DMS153 (cell line): ENCODE data around the gene LMTK3.
A peak's percentile ranks its signal among the peaks of the same experiment; 100 is the strongest.

ENCODE experiments used
- DNase-seq: peaks from one replicate; lab custom pipeline; 2025; lab: John Stamatoyannopoulos, UW

The LMTK3 gene

DNA sequence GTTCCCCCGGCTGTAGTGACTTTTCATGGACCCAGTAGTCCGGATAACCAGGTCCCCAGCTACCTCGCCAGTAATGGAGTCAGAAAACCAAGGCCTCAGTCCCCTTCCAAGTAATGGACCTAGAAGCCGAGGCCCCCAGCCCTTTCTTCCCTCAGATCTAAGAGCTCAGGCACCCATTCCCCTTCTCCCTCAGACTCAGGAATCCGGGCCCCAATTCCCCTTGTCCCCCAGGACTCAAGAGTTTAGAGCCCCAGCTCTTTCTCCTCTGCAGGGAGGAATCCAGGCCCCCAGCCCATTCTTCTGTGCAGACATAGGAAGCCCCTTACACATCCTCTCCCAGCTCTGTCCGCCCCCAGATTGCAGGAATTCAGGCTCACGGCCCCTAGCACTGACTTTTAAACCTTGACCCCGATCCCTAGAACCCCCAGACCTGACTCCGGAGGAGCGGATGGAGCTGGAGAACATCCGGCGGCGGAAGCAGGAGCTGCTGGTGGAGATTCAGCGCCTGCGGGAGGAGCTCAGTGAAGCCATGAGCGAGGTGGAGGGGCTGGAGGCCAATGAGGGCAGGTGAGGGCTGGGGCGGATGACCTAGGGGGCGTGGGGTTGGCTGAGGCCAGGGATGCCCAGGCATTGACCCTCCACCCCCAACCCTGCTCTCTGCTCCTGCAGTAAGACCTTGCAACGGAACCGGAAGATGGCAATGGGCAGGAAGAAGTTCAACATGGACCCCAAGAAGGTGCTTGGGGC lies 41.5 kb downstream of the LMTK3 start:
- no peak for DNase-seq

DNA sequence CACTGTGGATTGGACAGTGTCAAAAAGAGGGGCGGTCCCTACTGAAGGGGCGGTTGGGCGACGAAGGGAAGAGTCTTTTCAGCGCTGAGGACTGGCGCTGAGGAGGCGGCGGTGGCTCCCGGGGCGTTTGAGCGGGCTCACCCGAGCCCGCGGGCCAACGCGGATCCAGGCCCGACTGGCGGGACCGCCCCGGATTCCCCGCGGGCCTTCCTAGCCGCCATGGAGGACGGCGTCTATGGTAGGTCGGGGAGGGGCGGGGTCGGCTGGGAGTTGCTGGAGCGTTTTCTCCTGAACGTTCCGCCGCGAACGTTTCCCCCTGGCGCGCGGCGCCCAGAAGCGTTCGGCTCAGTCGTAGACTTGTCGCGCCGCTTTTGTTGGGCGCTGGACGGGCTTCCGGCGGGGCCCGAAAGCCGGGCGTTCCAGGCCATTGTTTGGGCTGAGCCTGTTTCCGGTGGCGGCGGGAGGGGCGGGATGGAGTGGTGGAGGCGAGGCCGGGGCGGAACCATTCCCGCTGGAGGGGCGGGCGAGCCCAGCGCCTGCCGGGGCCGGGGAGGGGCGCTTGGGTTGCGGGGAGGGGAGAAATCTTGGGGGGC lies 42.2 kb downstream of the LMTK3 start, which contains the start of gene CYTH2:
CYTH2 (plus strand) TSS at position 81 of the 593 bp plus-strand sequence; CDS start at position 220, 139 bp downstream.
- DNase-seq, result peak; percentile 34

DNA sequence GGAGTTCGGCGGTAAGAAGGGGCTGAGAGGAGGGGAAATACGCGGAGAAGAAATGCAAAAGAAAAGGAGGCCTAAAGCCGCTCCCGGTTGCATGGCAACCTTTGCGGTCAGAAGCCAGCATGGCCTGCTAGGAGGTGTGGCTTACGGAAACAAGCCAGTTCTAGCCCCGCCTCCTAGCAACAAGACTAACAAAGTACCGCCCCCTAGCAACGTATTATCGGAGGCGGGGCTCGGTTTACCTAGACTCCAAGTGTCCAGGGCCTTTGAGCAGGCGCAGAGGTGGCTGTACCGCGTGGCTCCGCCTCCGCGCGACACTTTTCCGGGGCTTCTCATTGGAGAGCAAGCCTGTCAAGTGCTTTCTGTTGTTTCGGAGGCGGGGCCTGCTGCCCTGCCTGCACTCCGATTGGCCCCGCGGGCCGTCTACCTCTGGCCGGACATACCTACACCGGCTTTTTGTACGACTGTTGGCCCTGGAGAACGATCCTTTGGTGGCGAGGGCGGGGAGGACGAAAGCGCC lies 42.8 kb downstream of the LMTK3 start:
- peak; percentile 100 for DNase-seq

DNA sequence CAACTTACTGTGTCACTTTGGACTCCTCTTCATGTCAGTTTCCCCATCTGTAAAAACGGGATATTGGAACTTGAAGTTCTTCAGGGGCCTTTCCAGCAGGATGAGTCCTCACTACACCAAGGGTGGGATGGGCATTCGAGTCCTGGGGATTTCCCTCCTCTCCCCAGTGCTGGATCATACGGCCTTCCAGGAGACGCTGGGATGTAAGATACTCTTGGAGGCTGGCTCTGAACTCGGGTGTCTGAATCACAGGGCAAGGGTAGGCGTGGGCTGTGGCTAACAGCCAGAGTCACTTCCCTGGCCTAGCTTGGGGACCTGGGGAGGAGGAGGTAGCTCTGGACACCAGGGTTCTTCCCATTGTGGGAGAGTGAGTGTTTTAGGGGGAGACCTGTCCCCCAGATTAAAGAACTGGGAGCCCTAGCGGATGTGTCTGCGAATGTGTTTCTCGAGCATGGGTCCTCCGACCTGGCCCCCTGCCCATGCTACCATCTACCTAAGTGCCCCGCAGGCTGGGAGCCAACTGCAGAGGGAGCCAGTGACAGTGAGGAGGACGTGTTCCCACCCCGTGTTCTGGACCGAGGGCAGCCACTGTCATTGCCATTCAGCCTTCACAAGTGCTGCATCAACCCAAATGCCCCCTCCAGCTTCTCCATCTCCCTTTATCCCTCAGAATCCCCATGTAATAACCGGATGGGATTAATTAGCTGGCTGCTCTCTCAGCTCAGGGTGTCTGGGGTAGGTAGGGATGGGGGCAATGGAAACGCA lies 44.9 kb downstream of the LMTK3 start:
- DNase-seq, result no peak

DNA sequence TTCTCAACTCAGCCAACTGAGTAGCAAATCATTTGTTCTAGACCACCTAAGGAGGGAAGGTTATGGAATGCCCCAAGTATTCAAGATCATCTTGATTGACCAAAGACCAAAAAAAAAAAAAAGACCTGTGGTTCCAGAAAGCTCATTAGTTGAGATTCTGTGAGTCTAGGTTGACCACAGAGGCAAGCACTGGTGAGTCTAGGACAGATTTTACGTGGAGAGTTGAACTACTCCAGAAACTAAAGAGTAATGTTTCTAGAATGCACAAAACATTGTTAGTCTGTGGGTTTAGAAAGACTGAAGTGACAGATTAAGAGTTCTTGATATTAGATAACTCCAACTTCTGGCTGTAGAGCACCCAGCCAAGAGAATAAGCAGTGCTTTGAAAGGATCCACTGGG lies 46.4 kb downstream of the LMTK3 start:
- no peak for DNase-seq

DNA sequence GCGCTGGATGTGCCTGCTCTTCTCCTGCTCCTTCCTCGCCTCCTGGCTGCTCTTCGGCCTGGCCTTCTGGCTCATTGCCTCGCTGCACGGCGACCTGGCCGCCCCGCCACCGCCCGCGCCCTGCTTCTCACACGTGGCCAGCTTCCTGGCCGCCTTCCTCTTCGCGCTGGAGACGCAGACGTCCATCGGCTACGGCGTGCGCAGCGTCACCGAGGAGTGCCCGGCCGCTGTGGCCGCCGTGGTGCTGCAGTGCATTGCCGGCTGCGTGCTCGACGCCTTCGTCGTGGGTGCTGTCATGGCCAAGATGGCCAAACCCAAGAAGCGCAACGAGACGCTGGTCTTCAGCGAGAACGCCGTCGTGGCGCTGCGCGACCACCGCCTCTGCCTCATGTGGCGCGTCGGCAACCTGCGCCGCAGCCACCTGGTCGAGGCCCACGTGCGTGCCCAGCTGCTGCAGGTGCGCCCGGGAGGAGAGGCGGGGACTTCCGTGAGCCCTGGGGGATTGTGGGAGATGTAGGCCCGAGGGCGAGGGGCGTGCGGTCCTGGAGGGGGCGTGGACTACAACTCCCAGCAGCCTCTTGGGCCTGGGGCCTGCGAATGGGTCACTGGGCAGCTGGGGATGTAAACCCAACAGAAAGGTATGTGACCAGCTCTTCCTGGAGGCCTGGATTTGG lies 49.5 kb downstream of the LMTK3 start:
- DNase-seq, result no peak

DNA sequence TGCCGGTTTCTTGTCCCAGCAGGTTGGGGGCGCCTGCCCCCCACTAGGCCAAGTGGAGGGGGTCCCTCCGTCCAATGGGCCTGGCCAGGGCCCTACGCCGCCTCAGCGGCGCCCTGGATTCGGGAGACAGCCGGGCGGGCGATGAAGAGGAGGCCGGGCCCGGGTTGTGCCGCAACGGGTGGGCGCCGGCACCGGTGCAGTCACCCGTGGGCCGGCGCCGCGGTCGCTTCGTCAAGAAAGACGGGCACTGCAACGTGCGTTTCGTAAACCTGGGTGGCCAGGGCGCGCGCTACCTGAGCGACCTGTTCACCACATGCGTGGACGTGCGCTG lies 50.0 kb downstream of the LMTK3 start:
- DNase-seq, result no peak

DNA sequence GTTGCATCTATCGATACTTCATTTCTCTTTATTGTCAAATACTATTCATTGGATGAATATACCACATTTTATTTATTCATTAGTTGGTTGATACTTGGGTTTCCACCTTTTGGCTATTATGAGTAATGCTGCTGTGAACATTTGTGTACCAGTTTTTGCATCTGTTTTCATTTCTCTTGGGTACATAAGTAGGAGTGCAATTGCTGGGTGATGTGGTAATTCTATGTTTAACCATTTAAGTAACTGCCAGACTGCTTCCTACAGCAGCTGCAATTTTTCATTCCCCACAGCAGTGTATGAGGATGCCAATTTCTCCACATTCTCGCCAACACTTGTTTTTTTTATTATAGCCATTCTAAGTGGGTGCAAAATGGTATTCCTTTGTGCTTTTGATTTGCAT lies 53.6 kb downstream of the LMTK3 start:
- no peak for DNase-seq

DNA sequence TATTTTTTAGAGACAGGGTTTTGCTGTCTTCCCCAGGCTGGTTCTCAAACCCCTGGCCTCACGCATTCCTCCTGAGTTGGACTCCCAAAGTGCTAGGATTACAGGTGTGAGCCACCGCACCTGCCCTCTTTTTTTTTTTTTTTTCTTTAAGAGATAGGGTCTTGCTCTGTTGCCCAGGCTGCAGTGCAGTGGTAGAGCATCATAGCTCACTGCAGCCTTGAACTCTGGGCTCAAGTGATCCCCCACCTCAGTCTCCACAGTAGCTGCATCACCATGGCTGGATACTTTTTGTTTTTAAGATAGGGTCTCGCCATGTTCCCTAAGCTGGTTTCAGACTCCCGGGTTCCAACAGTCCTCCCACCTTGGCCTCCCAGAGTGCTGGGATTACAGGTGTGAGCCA lies 54.8 kb downstream of the LMTK3 start:
- DNase-seq, result no peak

DNA sequence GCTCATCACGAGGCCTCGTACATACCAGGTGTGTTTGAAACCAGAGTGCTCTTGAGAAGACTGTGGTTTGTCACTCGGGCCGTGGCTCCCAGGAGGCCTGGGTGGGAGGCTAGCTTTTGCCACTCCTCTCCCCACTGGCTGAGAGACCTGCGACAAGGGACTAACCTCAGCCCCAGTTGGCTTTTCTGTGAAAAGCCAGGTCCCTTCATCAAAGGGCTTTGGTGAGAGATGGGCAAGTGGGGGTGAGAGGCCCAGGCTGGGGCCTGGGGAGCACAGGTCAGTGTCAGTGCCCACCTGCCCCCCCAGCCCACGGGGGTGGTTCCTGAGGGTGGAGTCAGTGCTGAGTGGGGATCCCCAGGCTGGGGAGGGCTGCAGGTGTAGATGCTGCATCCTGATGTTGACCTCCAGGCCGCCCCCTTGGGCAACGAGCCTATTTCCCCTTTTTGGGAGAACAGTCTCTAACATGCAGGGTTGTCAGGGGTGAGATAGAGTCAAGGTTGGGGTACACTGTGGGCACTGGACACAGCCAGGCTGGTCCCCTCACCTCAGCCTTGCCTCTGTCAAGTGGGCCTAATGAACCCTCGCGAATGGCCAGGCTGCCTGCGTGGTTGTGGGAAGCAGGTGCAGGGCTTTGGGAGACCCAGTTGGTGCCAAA lies 55.6 kb downstream of the LMTK3 start:
- DNase-seq, result no peak

DNA sequence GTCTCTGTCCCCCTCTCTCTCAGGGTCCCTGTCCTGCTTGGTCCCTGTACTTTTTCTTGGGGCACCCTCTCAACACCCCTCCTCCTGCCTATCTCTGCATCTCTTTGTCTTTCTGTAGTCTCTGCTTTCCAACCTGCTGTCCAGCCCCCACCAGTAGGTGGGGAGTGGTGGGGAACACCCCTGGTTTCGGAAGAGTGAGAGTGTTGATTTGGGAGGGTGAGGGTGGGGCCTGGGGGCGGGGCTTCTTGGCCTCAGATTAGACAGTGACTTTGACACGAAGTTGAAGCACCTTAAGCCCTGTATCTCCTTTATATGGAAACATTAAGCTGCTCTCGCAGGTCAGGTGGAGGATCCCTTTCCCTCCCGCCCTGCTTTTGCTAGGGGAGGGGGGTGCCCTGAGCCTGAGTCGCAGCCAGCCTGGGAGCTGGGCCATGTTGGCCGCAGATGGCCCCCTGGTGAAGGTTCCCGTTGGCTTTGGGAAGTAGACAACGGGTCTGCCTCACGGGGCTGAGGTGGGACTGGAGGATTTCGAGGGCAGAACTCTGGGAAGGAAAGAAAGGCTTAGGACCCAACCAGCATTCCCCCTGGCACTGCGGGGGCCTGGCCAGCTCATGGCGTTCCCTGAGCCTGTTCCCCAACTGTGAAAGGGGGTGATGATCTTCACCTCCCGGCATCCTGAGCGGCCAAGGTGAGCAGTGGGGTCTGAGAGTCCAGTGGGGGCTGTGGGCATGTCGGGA lies 56.3 kb downstream of the LMTK3 start, which contains the start of gene KCNJ14:
KCNJ14 (plus strand) TSS at position 404 of the 737 bp plus-strand sequence. CDS start 6,151 bp downstream, outside the sequence.
- no peak for DNase-seq

DNA sequence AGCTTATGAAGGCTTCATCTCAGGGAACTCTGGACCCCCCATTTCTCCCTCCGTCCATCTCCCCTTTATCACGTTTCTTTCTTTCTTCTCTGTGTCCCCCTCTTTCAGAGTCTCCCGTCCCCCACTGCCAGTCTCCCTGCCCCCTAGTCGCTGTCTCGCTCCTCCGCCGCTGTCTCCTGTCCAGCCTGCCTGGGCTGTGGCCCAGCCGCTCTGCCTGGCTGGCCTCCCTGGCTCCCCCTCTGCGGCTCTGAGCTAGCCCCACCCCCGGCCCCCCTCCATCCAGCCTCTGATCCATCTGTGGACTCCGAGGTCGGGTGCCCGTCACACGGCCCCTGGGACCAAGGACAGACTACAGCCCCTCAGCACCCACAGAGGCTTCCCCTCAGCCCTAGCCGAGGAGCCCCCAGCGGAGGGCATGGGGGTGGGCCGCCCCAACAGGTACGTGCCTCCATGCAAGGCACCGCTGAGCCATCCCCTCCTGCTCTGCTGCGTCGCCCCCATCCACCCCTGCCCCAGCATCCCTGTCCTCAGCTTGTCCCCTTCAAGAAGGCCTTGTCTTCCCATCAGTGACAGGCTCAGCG lies 57.4 kb downstream of the LMTK3 start:
- no peak for DNase-seq

DNA sequence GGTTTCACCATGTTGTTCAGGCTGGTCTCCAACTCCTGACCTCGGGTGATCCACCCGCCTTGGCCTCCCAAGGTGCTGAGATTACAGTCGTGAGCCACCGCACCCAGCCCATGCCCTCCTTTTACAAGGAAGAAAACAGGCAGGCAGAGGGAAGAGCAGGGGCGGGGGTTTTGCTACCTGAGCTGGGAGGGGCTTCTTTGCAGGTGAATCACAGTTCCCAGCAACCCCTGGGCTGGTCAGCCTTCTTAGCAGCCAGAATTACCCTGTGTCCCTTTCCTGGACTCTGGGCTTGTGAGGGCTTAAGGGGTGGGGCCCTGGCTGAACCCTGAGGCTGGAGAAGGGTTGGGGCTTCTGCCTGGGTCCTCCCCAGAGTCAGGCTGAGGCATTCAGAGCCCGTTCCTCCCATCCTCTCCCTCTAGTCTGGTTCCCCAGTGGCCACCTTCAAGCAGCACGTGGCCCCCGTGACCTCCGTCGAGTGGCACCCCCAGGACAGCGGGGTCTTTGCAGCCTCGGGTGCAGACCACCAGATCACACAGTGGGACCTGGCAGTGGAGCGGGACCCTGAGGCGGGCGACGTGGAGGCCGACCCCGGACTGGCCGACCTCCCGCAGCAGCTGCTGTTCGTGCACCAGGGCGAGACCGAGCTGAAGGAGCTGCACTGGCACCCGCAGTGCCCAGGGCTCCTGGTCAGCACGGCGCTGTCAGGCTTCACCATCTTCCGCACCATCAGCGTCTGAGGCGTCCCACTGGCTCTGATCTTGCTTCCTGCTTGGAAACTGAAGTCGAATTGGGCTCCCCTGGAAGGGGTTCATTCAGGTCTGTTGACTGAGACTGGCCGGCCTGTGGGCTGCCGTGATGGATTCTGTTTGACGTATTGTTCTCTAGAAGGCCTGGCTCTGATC lies 59.1 kb downstream of the LMTK3 start:
- no peak for DNase-seq

DNA sequence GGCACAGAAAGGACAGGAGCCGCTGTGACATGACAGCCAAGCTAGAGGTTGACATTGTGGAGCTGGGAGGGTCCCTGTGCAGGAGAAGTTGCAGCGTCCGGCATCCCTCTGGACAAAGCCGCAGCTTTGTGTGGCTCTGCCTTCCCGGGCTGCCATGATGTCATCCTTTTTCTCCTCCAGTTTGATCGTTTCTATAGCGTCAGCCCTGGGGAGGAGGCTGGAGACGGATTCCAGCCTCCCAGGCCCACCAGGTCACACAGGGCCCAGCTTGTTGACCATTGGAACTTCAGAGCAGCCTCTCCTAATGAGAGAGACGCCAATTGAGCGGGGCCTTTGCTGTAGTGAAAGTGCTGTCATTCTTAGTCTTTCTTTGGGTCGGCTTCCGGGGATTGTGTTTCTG lies 60.0 kb downstream of the LMTK3 start:
- DNase-seq, result no peak

DNA sequence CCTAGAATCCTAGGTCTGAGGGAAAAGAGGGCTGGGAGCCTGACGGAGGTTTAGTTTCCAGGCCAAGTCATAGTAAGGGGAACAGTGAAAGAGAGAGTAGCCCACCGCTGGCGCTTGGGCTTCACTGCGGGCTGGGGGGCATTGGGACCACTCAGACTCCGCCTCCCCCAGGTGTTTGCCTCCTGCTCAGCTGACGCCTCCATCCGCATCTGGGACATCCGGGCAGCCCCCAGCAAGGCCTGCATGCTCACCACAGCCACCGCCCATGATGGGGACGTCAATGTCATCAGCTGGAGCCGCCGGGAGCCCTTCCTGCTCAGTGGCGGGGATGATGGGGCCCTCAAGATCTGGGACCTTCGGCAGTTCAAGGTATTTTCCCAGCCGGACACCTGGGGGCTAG lies 60.8 kb downstream of the LMTK3 start:
- no peak for DNase-seq

DNA sequence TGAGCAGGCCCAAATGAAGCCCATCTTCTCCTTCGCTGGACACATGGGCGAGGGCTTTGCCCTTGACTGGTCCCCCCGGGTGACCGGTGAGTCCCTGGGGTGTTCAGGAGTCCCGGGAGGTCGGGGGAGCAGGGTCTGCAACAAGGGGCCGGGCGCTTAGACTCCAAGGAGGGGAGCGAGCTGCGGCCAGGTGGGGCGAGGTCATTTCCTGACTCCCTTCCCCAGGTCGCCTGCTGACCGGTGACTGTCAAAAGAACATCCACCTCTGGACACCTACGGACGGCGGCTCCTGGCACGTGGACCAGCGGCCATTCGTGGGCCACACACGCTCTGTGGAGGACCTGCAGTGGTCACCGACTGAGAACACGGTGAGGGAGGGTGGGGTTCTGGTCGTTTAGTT lies 61.2 kb downstream of the LMTK3 start:
- DNase-seq, result no peak

DNA sequence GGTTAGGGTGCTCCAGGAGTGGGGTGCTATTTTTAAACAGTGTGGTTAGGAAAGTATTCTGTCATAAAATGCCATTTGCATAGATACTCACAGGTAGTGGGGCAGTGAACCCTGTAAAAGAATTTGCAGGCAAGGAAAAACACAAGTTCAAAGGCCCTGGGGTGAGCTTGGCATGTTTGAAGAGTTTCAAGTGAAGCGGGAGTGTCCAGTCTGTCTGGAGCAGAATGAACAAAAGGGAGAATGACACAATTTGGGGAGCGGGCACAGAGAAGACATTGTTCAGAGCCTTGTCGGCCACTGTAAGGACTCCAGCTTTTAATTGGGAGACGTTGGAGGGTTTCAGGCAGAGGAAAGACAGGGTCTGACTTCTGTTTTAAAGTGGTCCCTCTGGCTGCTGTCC lies 63.1 kb downstream of the LMTK3 start:
- no peak for DNase-seq

DNA sequence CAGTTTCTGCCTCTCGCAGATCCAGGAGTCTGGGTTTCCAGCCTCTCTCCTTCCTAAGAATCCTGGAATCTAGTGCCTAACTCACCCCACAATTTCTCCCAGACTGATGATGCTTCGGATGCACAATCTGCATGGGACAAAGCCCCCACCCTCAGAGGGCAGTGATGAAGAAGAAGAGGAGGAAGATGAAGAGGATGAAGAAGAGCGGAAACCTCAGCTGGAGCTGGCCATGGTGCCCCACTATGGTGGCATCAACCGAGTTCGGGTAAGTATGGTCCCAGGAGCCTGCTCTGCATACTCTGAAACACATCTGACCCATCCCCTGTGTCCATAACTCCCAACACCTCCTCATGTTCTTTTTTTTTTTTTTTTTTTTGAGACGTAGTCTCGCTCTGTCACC lies 65.1 kb downstream of the LMTK3 start:
- DNase-seq, result no peak

DNA sequence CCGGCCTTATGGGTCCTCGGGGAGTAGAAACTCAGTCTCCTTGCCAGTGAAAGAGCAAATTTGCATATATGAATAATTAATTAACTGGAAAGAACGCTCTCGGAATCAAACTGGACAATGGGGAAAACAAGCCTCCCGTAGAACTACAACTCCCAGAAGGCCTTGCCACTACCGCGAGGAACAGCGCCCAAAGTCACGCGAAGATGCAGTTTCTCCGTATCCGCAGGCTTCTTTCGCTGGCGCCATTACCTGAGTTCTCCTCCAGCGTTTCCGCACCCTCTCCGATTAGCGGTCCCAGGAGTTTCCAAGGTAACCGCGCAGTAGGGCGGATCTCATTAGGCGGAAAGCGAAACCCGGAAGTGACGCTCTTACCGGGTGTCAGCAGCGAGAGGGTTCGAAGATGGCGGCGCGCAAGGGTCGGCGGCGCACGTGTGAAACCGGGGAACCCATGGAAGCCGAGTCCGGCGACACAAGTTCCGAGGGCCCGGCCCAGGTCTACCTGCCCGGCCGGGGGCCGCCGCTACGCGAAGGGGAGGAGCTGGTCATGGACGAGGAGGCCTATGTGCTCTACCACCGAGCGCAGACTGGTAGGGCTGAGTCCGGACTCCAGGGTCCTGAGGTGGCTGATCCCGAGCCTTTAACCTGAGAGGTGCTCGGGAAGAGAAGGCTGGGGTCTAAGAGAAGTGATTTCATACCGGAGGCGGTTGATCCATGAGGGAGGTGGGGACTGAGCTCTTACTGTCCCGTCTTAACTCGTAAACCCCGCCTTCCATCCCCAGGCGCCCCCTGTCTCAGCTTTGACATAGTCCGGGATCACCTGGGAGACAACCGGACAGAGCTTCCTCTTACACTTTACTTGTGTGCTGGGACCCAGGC lies 65.8 kb downstream of the LMTK3 start, which contains the start of gene GRWD1:
GRWD1 (plus strand) TSS at position 378 of the 876 bp plus-strand sequence; CDS start at position 401, 23 bp downstream.
- DNase-seq, result peak; percentile 96
